GM21576 (cell line): ENCODE results near the gene ABLIM3.

ENCODE experiments used
- ATAC-seq: cut with Tn5 transposase; IDR thresholded peaks from one replicate; pipeline ENCODE4 v1.9.1; 2021; ENCODE audit warnings: mild to moderate bottlenecking, moderate library complexity; ENCODE audit not compliant: unreplicated experiment

Gene ABLIM3

GRCh38 chr5:149216496-149216895 is 75.2 kb downstream of the ABLIM3 start:
- no peak for ATAC-seq

GRCh38 chr5:149217096-149217802 is 76.0 kb downstream of the ABLIM3 start:
- no peak for ATAC-seq

- ATAC-seq: no peak
Observed at GRCh38 chr5:149217803-149218155, 76.5 kb downstream of the ABLIM3 start.

- no peak for ATAC-seq
Observed at GRCh38 chr5:149219584-149219983, 78.3 kb downstream of the ABLIM3 start.

- ATAC-seq: no peak
Observed at GRCh38 chr5:149220750-149221149, 79.5 kb downstream of the ABLIM3 start.

- ATAC-seq: no peak
Observed at GRCh38 chr5:149221326-149221725, 80.0 kb downstream of the ABLIM3 start.

GRCh38 chr5:149221731-149222342 is 80.5 kb downstream of the ABLIM3 start:
- ATAC-seq: no peak

GRCh38 chr5:149223081-149223848 is 82.0 kb downstream of the ABLIM3 start:
- ATAC-seq: no peak

- ATAC-seq: no peak
Observed at GRCh38 chr5:149224282-149224681, 83.0 kb downstream of the ABLIM3 start.

GRCh38 chr5:149227168-149227826 is 86.0 kb downstream of the ABLIM3 start:
- no peak for ATAC-seq

GRCh38 chr5:149228618-149229297 is 87.5 kb downstream of the ABLIM3 start:
- ATAC-seq: no peak

GRCh38 chr5:149229298-149229937 is 88.1 kb downstream of the ABLIM3 start:
- ATAC-seq: no peak

- no peak for ATAC-seq
Observed at GRCh38 chr5:149235841-149236240, 94.5 kb downstream of the ABLIM3 start.

GRCh38 chr5:149237662-149238061 is 96.4 kb downstream of the ABLIM3 start:
- no peak for ATAC-seq

- ATAC-seq: no peak
Observed at GRCh38 chr5:149238540-149238939, 97.2 kb downstream of the ABLIM3 start.

- no peak for ATAC-seq
Observed at GRCh38 chr5:149239917-149240316, 98.6 kb downstream of the ABLIM3 start.

GRCh38 chr5:149240354-149240998 is 99.2 kb downstream of the ABLIM3 start:
- ATAC-seq: peak; percentile 56

- no peak for ATAC-seq
Observed at GRCh38 chr5:149242339-149242738, 101.0 kb downstream of the ABLIM3 start.

GRCh38 chr5:149246906-149247305 is 105.6 kb downstream of the ABLIM3 start:
- ATAC-seq: no peak

- no peak for ATAC-seq
Observed at GRCh38 chr5:149247726-149248125, 106.4 kb downstream of the ABLIM3 start.
